ENCODE data around the gene ZNF668.
A peak's percentile ranks its signal among the peaks of the same experiment; 100 is the strongest.

DNA sequence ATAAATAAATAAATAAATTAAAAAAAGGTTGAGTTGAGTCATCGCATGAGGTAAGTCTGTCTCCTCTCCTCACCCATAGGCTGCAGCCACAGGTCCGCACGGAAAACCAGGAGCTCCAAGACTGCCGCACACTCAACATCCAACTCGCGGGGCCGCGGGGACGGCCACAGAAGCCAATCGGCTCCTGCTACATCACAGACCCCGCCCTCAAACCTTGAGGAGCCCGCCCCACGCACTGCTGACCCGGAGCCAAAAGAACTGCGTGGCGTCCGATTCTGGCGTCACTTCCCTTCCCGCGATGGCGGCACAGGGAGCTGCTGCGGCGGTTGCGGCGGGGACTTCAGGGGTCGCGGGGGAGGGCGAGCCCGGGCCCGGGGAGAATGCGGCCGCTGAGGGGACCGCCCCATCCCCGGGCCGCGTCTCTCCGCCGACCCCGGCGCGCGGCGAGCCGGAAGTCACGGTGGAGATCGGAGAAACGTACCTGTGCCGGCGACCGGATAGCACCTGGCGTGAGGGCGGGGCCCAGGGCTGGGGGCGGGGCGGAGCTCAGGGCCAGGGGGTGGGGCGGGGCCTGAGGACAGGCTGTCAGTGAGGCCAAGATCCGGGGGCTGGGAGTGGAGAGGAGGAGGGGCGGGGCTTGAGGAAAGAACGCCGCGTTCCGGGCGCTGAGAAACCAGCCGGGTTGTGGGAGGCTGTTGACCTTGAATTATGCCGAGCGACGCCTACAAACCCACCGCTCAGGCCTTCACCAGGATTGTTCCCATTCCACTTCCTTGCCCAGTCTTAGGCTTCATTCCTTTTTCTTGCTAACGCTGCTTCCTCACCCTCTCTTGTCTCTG lies 43.6 kb upstream of the ZNF668 start, which contains the start of gene KAT8:
- TF ChIP-seq, protein P1, sequence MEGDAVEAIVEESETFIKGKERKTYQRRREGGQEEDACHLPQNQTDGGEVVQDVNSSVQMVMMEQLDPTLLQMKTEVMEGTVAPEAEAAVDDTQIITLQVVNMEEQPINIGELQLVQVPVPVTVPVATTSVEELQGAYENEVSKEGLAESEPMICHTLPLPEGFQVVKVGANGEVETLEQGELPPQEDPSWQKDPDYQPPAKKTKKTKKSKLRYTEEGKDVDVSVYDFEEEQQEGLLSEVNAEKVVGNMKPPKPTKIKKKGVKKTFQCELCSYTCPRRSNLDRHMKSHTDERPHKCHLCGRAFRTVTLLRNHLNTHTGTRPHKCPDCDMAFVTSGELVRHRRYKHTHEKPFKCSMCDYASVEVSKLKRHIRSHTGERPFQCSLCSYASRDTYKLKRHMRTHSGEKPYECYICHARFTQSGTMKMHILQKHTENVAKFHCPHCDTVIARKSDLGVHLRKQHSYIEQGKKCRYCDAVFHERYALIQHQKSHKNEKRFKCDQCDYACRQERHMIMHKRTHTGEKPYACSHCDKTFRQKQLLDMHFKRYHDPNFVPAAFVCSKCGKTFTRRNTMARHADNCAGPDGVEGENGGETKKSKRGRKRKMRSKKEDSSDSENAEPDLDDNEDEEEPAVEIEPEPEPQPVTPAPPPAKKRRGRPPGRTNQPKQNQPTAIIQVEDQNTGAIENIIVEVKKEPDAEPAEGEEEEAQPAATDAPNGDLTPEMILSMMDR (IDR thresholded peaks at IDR 0.05): no peak
- TF ChIP-seq POLR2AphosphoS5 (IDR thresholded peaks at IDR 0.05): peak; percentile 92 to 98
- peak; percentile 84 for TF ChIP-seq POLR2A (IDR thresholded peaks at IDR 0.05; ENCODE audit: low read depth)
